NOMO-1 treated with DMSO at 0.1 percent for 48 hours (cell line): Measurements from ENCODE around the gene GLP2R.

Experiments used
- DNase-seq: peaks from one replicate; lab custom pipeline; 2025; ENCODE audit not compliant: unreplicated experiment; lab: John Stamatoyannopoulos, UW

GLP2R gene

DNA sequence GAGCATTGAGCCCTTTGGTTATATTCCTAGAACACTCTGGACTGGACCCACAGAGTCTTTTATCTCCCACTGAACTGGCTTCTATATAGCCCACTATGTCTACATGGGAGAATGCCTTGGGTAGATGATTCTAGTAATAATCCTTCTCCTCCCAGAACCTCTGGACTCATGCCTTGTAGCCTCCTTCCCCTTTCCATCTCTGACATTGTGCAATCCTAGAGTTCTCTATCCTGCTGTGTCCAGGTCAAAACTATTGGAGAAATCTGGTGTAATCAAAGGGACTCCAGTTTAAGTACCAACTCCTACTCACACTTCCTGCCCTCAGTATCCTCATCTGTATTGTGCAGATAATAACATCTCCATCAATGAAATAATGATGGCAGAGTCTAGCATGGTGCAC, 70.2 kb downstream of the GLP2R start:
- DNase-seq = no peak

GRCh38 chr17:9897372-9897968, 71.7 kb downstream of the GLP2R start:
- DNase-seq = no peak

DNA sequence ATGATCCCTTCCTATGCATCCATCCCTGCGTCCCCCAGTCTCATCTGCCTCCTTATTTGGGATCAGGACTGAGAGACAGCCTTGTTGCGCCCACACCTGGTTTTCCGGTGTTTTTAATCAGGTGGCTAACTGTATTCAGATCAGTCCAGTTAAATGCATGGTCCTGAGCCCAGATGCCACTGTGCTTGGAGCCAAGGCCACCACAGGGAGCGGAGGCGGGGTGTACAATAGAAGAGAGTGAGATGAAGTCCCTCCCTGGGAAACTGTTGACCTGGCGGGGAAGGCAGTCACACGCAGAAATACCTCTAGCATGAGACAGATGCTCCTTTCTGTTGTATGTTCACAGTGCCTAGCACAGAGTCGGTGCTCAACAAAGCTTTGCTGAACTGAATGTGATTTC, 73.1 kb downstream of the GLP2R start:
- DNase-seq = no peak

GRCh38 chr17:9899280-9900043, 73.7 kb downstream of the GLP2R start:
- DNase-seq = no peak

DNA sequence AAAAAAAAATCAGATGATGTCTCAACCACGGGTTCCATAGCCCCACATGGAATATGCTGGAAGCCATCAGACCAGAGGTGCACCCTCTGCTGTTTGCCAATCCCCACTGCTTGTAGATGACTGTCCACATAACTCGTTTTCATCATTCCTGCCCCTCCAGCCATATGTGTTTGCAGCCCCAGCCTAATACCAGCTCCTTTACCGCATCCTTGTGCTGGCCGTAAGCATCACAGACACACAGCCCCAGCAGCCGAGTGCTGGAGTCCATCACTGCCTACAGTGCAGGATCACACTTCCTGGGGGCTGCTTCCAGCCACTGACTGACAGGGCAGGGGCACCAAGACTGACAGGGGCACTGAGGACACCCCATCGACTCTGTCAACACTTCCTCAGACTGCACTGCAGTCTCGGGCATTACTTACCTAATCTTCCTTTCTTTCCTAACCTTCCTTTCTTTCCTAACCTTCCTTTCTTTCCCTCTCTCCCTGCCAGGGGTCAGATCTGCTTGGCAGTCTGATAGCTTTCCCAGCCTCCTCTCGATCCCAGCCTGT, 74.4 kb downstream of the GLP2R start:
- no peak for DNase-seq

DNA sequence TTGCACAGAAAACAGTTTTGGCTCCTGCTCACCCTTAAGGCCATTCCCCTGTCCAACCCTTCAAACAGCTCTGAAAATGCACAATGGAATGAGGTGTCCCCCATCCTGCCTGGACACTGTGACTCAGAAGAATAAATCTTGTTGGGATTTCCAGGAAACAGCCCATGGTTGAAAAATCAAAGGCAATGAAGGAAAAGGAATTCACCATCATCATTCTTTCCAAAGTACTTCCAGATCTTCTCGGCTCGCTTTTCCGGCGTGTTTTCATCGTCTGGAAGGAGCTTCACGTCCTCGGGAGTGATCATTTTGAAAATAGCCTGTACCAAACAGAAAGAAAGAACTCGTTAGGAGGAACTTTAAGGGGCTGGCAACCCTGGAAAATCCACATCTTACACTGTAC, 75.1 kb downstream of the GLP2R start:
- DNase-seq = no peak

- no peak for DNase-seq
Measured at GRCh38 chr17:9902120-9902519, 76.4 kb downstream of the GLP2R start.

GRCh38 chr17:9904277-9905077, 78.8 kb downstream of the GLP2R start:
- DNase-seq = no peak

DNA sequence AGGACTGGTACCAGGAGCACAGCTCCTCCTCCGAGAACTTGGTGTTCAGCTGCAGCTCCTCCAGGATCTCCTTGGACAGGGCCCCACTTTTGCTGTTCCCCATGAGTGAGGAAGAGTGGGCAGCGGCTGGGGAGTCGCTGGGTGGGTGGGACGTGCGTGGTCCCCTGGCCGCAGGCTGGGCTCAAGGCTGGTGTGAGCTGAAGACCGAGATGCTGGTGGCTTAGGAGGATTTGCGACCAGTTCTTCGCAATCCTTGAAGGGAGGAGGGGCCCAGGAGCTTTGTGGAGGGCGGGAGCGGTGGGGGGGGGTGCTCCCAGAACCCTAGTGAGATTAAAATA, 79.3 kb downstream of the GLP2R start, which contains the start of gene RCVRN:
Gene RCVRN, minus strand, starts transcription at position 194 of the 338 bp plus-strand sequence. Its CDS starts 91 bp downstream, at position 103.
- no peak for DNase-seq

- DNase-seq = no peak
Measured at GRCh38 chr17:9905902-9906301, 80.2 kb downstream of the GLP2R start.

GRCh38 chr17:9906616-9907015, 80.9 kb downstream of the GLP2R start:
- no peak for DNase-seq

- no peak for DNase-seq
Measured at GRCh38 chr17:9907131-9907530, 81.4 kb downstream of the GLP2R start.

- DNase-seq = no peak
Measured at GRCh38 chr17:9907883-9908648, 82.3 kb downstream of the GLP2R start.

GRCh38 chr17:9908649-9909042, 82.9 kb downstream of the GLP2R start:
- no peak for DNase-seq

GRCh38 chr17:9911089-9911488, 85.4 kb downstream of the GLP2R start:
- no peak for DNase-seq

GRCh38 chr17:9912121-9913099, 86.7 kb downstream of the GLP2R start:
- DNase-seq = no peak

- no peak for DNase-seq
Measured at GRCh38 chr17:9913476-9913875, 87.8 kb downstream of the GLP2R start.

GRCh38 chr17:9916108-9916507, 90.4 kb downstream of the GLP2R start:
- DNase-seq = no peak

DNA sequence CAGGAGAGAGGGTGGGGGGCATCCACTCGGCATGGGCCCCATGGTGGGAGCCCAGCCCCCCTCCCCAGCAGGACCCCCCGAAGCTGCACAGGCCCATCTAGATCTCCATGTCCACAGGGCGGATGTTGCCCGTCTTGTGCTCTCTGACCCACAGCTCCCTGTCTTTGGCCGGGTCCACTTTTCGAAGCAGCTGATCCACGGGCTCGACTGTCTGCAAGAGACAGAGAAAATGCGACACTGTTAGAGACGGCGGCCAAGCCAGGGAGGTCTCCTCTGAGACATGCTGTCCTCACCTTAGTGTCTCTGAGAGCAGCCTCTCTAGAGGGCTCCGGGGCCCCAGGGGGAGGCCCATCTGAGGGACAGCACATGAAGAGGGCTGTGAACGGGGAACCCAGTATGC, 91.4 kb downstream of the GLP2R start:
- no peak for DNase-seq

DNA sequence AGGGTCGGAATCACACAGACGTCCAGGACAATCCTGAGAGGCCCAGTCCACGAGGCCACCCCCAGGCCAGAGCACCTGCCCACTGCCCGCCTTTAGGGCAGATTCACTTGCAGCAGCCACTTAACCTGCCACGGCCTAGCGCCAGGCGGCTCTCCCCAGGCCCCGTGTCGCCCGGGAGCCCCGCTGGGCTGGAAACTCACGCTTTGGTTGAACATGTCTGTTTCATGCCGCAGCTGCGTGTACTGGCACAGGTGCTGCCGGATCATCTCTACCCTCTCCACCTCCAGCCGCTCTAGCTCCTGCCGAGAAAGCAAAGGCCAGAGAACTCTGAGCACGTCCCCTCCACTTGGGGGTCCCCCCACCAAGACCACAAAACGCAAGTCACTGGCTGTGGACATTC, 92.1 kb downstream of the GLP2R start:
- no peak for DNase-seq
